ENCODE measurements around the gene PDSS2. TPM values are rescaled to one million over a fixed set of nuclear protein-coding genes. Genes with fewer than 3 reads are reported as not detected.

The PDSS2 gene
- total RNA-seq, 2 experiments from 2014 or later = 13.1 to 16.9 TPM

DNA sequence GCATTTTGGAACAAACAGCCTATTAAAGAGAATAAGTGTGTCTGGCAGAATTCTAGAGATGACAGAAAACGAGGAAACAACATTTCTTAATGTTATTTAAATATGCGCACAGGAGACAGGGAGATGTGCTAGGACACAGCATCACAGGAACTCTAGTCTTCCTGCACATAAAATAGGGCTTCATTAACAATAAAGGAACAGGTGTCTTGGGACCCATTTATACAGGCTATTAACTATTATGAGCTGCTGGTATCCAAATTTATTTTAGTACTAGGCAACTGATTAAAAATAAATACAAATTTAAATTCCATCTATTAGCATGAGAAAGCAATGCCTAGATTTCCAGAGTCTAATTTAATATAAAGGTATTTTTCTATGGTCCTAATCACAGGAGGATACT, 102.3 kb downstream of the PDSS2 start:
- no peak overlapping the region for H3K4me3 Mint-ChIP-seq
- H3K27ac Mint-ChIP-seq = no peak overlapping the region
- H3K36me3 Mint-ChIP-seq = peaks cover 3% of the 10 kb centered on the region
- no peaks in the 10 kb centered on the region for H3K9me3 Mint-ChIP-seq (ENCODE audit: low read depth)
- DNase-seq = no peak
- H3K4me1 Mint-ChIP-seq = no peaks in the 10 kb centered on the region
- CTCF ChIA-PET = no interaction called here
- H3K27me3 Mint-ChIP-seq = no peaks in the 10 kb centered on the region
- ATAC-seq = no peak

DNA sequence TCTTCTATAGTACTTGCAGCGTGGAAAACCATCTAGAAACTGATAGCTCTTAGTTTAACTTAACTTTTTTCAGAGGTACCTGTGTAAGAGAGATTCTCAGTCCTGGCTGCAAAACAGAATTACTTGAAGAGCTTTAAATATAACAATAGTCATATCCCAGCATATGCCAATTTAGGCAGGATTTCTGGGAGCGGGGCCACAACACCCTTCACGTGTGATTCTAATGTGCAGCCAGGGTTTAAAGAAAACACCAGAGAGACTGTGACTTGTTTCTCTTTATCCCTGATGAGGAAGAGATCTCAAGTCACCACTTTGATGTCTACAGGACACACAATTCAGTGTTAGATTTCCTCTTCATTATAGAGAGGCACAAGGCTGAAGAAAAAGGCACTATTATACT, 103.7 kb downstream of the PDSS2 start:
- Mint-ChIP-seq H3K27ac (no peak overlapping the region), H3K9me3 (ENCODE audit: low read depth) (no peaks in the 10 kb centered on the region), H3K4me3 (no peak overlapping the region), H3K4me1 (no peaks in the 10 kb centered on the region), H3K27me3 (no peaks in the 10 kb centered on the region), H3K36me3 (no peaks in the 10 kb centered on the region)
- no peak for ATAC-seq
- no peak for DNase-seq
- CTCF ChIA-PET = no interaction called here

DNA sequence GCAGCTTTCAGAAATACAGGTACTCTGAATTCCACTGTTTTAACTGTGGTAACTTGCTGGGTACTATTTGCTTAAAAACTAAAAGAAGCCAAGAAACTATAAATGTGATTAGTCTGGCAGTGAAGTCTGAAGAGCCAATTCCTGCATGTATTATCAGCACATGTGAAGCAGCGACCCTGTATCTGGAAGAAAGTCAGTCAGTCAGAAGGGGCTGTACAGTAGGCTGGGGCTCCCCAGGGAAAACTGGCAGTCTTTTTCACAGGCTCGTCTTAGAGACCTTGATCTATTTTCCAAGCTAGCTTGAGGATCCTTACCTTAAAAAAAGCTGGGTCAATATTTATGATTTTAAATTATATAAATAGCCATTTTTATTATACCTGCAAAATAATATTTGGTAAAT, 104.9 kb downstream of the PDSS2 start:
- Mint-ChIP-seq H3K27ac (no peak overlapping the region), H3K4me3 (no peak overlapping the region), H3K27me3 (no peaks in the 10 kb centered on the region), H3K4me1 (no peaks in the 10 kb centered on the region), H3K9me3 (ENCODE audit: low read depth) (no peaks in the 10 kb centered on the region), H3K36me3 (peaks cover 3% of the 10 kb centered on the region)
- no peak for DNase-seq
- CTCF ChIA-PET = no interaction called here
- no peak for ATAC-seq

DNA sequence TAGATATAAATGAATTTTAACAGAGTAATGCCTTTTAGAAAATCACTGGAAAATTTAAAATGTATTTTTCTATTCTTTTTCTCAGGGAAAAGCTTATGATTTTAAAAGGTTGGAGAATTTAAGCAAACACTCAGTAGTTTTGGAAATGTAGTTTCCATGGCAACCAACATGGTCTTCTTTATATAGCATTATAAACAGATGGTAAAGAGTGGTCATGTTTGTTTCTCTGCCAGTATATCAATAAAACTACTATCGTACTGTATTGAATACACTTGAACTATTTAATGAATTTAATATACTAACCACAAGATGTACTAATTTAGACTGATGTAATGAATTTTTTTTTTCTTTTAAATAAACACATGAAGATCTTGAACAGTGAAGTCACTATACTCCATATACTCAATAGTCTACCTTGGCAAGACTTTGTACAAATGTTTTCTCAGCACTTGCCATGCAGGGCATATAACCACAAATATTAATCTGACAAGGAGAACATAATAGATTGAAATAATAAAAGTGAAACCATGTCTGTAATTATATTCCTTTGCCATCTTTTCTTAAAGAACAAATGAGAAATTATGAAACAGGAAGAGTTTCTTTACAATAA, 105.5 kb downstream of the PDSS2 start:
- CTCF ChIA-PET = no interaction called here
- no peak overlapping the region for H3K27ac Mint-ChIP-seq
- H3K36me3 Mint-ChIP-seq = peaks cover 3% of the 10 kb centered on the region
- H3K9me3 Mint-ChIP-seq (ENCODE audit: low read depth) = no peaks in the 10 kb centered on the region
- H3K4me3 Mint-ChIP-seq = no peak overlapping the region
- no peaks in the 10 kb centered on the region for H3K4me1 Mint-ChIP-seq
- no peaks in the 10 kb centered on the region for H3K27me3 Mint-ChIP-seq
- ATAC-seq = no peak
- DNase-seq = no peak

DNA sequence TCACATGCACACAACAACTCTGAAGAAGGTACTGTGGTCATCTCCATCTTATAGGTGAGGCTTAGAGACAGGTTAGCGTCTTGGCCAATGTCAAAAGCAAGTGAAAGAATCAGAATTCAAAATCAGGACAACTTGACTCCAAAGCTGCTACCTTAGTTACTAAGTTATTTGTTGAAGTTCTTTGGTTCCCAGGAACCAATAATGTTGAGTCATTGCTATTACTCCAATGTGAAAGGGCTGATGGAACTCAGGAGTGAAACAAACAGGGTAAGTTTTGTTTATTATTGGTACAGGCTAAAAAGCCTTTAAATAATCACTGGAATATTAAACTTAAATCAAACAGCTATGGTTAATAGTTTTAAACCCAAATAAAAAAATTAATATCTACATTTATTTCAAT, 111.1 kb downstream of the PDSS2 start:
- Mint-ChIP-seq H3K9me3 (ENCODE audit: low read depth) (no peaks in the 10 kb centered on the region), H3K4me1 (no peaks in the 10 kb centered on the region), H3K4me3 (no peak overlapping the region)

DNA sequence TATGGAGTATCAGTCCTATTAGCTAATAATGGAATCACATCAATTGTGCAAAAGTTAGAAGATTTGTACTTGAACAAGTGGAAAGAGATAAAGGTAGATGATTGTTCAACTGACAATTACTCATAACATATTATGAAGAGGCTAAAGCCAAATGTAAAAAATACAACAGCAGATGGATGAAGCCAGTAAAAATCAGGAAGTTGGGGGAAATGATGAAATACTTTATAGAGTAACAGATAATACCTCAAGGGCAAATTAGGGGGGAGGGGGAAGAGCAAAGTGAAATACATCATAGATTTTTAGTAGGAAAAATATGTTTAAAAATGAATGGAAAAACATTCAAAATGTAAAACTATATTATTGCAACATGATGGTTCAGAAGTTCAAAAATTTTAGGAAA, 114.0 kb downstream of the PDSS2 start:
- Mint-ChIP-seq H3K4me3 (no peak overlapping the region), H3K9me3 (ENCODE audit: low read depth) (no peaks in the 10 kb centered on the region), H3K36me3 (peaks cover 3% of the 10 kb centered on the region), H3K27me3 (no peaks in the 10 kb centered on the region), H3K27ac (no peak overlapping the region), H3K4me1 (no peaks in the 10 kb centered on the region)
- CTCF ChIA-PET = no interaction called here
- no peak for DNase-seq
- no peak for ATAC-seq

More for the DNA sequence above, 111.1 kb downstream of the PDSS2 start:
- CTCF ChIA-PET = no interaction called here
- H3K36me3 Mint-ChIP-seq = peaks cover 3% of the 10 kb centered on the region
- H3K27ac Mint-ChIP-seq = no peak overlapping the region
- H3K27me3 Mint-ChIP-seq = no peaks in the 10 kb centered on the region
- DNase-seq = no peak
- no peak for ATAC-seq

DNA sequence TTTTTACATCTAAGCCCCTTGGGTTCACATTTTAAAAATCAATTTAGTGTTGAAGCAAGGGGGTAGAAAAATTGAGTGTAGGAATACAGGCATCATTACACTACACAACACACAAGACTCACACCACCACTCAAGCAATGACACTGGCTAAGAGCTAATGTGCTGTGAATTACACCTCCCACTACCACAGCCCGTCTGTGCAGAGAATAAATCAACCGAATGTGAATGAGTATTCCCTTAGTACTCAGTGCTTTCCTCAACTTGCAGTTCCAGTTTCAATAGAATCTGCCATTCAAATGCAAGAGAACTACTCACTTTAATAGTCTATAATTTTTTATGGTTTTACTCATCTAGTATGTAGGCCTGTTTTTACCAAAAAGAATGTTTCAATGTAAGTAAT, 114.4 kb downstream of the PDSS2 start:
- H3K9me3 Mint-ChIP-seq (ENCODE audit: low read depth) = no peaks in the 10 kb centered on the region
- ATAC-seq = no peak
- no peak for DNase-seq
- H3K4me3 Mint-ChIP-seq = no peak overlapping the region
- CTCF ChIA-PET = no interaction called here
- H3K27ac Mint-ChIP-seq = no peak overlapping the region
- no peaks in the 10 kb centered on the region for H3K4me1 Mint-ChIP-seq
- H3K36me3 Mint-ChIP-seq = peaks cover 3% of the 10 kb centered on the region
- no peaks in the 10 kb centered on the region for H3K27me3 Mint-ChIP-seq

DNA sequence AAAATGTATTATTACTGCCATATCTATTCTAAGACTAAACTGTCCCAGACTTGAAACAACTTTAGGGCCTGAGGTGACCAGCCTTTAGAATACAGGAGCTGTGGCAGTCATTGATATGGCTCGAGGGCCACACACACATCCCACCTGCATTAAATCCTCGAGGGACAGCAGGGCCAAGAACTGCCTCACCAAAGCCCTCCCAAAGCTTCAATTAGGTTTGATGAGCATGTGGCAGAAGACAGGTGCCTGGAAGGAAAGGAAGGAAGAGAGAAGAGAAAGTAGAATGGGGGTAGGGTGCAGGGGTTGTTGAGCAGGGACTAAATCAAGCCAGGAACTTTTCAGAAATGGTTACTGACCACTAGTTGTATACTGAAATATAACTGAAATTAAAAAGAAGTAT, 115.0 kb downstream of the PDSS2 start:
- H3K27ac Mint-ChIP-seq = no peak overlapping the region
- CTCF ChIA-PET = no interaction called here
- no peak overlapping the region for H3K4me3 Mint-ChIP-seq
- H3K9me3 Mint-ChIP-seq (ENCODE audit: low read depth) = no peaks in the 10 kb centered on the region
- DNase-seq (no peak), ATAC-seq (no peak)
- no peaks in the 10 kb centered on the region for H3K36me3 Mint-ChIP-seq
- no peaks in the 10 kb centered on the region for H3K27me3 Mint-ChIP-seq
- no peaks in the 10 kb centered on the region for H3K4me1 Mint-ChIP-seq

DNA sequence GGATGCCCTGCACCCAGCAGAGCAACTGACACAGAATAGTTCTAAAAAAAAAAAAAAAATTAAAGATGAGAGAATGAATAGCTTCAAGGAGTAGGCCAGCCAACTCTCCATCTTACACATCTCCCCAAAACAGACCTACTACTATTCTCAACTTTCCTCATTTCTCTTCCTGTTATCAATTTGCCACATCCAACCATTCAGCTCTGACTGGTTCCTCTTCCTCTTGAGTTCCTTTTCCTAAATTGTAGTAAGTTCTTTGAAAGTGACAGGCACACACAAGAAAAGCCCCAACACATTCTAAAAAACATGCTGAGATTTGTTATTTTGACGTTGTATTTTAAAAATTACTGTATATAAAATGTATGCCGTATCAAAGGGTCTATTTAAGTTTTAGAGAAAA, 117.2 kb downstream of the PDSS2 start:
- H3K4me1 Mint-ChIP-seq = no peaks in the 10 kb centered on the region
- H3K27me3 Mint-ChIP-seq = no peaks in the 10 kb centered on the region
- H3K36me3 Mint-ChIP-seq = no peaks in the 10 kb centered on the region
- ATAC-seq (no peak), DNase-seq (no peak)
- no peaks in the 10 kb centered on the region for H3K9me3 Mint-ChIP-seq (ENCODE audit: low read depth)
- CTCF ChIA-PET = interaction anchor here (1.7 kb wide), 1 partner anchor 13 kb away, joined by 5 read pairs; no protein-coding TSS in a partner anchor
- H3K27ac Mint-ChIP-seq = no peak overlapping the region
- no peak overlapping the region for H3K4me3 Mint-ChIP-seq

DNA sequence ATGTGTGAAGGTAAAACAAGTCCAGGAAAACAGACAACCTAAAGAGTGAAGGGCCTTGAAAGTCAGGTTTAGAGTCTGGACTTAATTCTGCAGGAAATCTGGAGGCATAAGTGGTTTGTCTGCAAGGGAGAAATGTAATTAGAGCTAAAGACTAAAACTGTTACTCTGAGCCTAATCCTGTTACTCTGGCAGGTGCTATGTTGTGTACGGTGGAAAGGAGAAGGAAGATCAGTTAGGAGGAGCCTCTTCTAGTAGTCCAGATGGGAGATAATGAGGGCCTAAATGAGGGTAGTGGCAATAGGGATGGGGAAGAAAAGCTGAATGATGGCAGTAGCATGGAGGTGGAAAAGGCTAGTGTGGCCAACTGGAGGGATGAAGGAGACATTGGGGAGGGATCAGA, 118.5 kb downstream of the PDSS2 start:
- no peak overlapping the region for H3K27ac Mint-ChIP-seq

DNA sequence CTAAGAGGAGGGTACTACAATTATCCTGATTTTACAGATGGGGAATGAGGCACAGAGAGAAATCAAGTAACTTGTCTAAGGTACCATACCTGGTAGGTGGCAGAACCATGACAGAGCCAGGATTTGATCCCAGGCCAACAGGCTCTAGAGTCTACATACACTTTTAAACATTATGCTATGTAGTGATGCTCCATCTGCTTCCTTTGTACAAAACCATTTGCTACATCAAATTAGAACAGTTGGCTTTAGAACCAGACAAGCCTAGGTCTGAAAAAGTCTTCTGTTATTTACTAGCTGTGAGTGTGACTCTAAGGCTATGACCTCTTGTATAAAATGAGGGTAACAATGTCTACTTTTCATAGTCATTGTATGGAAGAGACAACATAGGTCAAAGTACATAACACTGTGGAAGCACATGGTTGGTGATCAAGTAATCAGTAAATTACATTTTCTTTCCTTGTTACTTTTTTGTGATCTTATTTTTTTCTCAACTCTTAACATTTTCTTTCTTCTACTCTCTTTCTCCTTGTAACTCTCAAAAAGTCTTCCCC, 122.1 kb downstream of the PDSS2 start:
- H3K36me3 Mint-ChIP-seq = peaks cover 7% of the 10 kb centered on the region
- no peak overlapping the region for H3K27ac Mint-ChIP-seq
- CTCF ChIA-PET = interaction anchor here (1.5 kb wide), 1 partner anchor 19 kb away, joined by 6 read pairs; no protein-coding TSS in a partner anchor
- H3K27me3 Mint-ChIP-seq = no peaks in the 10 kb centered on the region
- H3K4me3 Mint-ChIP-seq = no peak overlapping the region
- DNase-seq (no peak), ATAC-seq (no peak)
- no peaks in the 10 kb centered on the region for H3K4me1 Mint-ChIP-seq
- no peaks in the 10 kb centered on the region for H3K9me3 Mint-ChIP-seq (ENCODE audit: low read depth)

More for the DNA sequence above, 118.5 kb downstream of the PDSS2 start:
- H3K27me3 Mint-ChIP-seq = no peaks in the 10 kb centered on the region
- no peak for ATAC-seq
- no peaks in the 10 kb centered on the region for H3K36me3 Mint-ChIP-seq
- H3K9me3 Mint-ChIP-seq (ENCODE audit: low read depth) = no peaks in the 10 kb centered on the region
- H3K4me1 Mint-ChIP-seq = no peaks in the 10 kb centered on the region
- DNase-seq = no peak
- CTCF ChIA-PET = interaction anchor here (1.1 to 1.7 kb wide), 3 partner anchors 9 to 18 kb away, joined by 4 to 5 read pairs (median 5); no protein-coding TSS in a partner anchor
- H3K4me3 Mint-ChIP-seq = no peak overlapping the region

DNA sequence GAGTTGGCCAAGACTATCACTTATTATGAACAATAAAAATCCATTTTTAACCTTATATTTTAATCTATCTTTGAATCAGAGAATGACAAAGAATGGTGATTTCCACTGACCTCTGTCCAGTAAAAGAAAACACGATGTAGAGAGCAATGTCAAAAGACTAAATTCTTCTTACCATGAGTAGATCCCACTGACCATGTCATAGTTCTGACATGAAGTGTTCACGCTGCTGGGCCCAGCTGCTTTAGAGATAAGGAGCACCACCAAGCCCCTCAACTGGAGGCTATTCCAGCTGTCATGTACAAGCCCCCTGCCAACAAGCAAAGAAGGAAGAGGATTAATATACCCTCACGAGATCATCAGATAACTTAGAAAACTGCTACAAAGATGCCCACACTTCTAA, 125.3 kb downstream of the PDSS2 start:
- Mint-ChIP-seq H3K27ac (no peak overlapping the region), H3K4me1 (peaks cover 13% of the 10 kb centered on the region), H3K36me3 (peaks cover 10% of the 10 kb centered on the region), H3K9me3 (ENCODE audit: low read depth) (no peaks in the 10 kb centered on the region), H3K4me3 (no peak overlapping the region), H3K27me3 (no peaks in the 10 kb centered on the region)
- DNase-seq (no peak), ATAC-seq (no peak)
- CTCF ChIA-PET = no interaction called here

DNA sequence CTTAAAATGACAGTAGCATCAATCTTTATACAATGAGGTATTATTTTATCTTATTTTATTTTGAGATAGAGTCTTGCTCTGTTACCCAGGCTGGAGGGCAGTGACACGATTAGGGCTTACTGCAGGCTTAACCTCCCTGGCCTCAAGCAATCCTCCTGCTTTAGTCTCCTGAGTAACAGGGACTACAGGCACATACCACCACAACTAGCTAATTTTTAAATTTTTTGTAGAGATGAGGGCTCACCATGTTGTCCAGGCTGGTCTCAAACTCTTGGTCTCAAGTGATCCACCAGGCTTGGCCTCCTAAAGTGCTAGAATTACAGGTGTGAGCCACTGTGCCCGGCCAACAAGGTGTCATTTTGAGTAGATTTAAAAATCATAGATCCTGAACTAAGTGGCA, 125.9 kb downstream of the PDSS2 start:
- H3K27ac Mint-ChIP-seq = no peak overlapping the region
- no peak overlapping the region for H3K4me3 Mint-ChIP-seq
- H3K27me3 Mint-ChIP-seq = no peaks in the 10 kb centered on the region
- CTCF ChIA-PET = no interaction called here
- no peaks in the 10 kb centered on the region for H3K9me3 Mint-ChIP-seq (ENCODE audit: low read depth)
- H3K36me3 Mint-ChIP-seq = peaks cover 10% of the 10 kb centered on the region
- ATAC-seq = no peak
- peaks cover 13% of the 10 kb centered on the region for H3K4me1 Mint-ChIP-seq
- DNase-seq = no peak

DNA sequence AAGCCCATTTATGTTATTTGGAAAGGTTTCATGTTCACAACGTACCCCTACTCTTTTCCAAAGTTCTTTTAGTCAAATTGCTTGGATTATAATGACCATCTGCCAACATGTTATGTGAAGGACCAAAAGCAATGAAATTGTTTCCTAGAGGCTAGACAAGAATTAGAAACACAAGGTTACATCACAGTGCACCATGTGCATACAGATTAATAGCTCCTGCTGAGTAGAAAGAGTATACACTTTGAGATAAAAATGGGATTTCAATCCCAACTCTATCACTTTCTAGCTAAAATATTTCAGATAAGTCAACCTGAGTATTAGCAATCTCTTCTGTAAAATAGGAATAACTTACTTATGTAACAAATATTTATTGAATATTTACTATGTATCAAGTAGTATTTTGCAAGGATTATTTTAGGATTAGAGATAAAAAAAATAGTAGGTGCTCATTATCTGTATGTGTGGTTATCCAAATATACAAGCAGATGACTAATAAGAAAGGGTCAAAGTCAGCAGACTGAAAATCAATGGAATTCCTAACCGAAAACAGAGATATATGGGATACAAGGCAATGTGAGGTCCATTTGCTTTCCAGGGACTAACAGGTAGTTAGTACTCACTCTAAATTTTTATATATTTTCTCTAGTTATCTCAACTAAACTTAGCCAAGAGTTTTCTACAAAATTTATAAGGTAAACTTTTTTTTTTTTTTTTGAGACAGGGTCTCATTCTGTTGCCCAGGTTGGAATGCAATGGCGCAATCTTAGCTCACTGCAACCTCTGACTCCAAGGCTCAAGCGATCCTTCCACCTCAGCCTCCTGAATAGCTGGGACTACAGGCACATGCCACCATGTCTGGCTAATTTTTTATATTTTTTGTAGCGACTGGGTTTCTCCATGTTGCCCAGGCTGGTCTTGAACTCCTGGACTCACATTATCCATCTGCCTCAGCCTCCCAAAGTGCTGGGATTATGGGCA, 127.7 kb downstream of the PDSS2 start:
- Mint-ChIP-seq H3K27ac (no peak overlapping the region), H3K4me1 (peaks cover 13% of the 10 kb centered on the region), H3K9me3 (ENCODE audit: low read depth) (no peaks in the 10 kb centered on the region), H3K4me3 (no peak overlapping the region), H3K27me3 (no peaks in the 10 kb centered on the region), H3K36me3 (peaks cover 10% of the 10 kb centered on the region)
- DNase-seq = no peak
- ATAC-seq = no peak
- CTCF ChIA-PET = interaction anchor here (1.0 to 2.3 kb wide), 4 partner anchors 10 to 324 kb away, joined by 3 to 9 read pairs (median 4); no protein-coding TSS in a partner anchor

Data from activated CD8-positive, alpha-beta memory T cell treated with anti-CD3 and anti-CD28 coated beads, Interleukin-2, amount 10 ng/mL, durations not matched to agents 7 days and 5 days (primary cell).